IMR-90 (cell line): Measurements from ENCODE around the gene ZFPM1. TPM values are rescaled to one million over a fixed set of nuclear protein-coding genes. Genes with fewer than 3 reads are reported as not detected.

Experiments
- ATAC-seq: fragments of 200-7000 bp; cut with Tn5 transposase; 2 replicates; pipeline ENCODE4 v1.9.1; 2020; ENCODE audit warnings: low read depth, mild to moderate bottlenecking, moderate library complexity
- BruUV-seq: library from RNA; stranded (reverse); fragments of 400-500 nt; replicated peaks from 2 replicates; lab custom pipeline; 2021; lab: Mats Ljungman, UMichigan
- CTCF ChIA-PET: fragments of 300-600 bp; formaldehyde crosslinking; extraction: SDS; loops from one replicate; lab custom pipeline; 2021; ENCODE audit warnings: antibody characterized with exemption; lab: Yijun Ruan, JAX
- POLR2A ChIA-PET: fragments of 300-600 bp; sonication (Branson Sonifier 250); formaldehyde crosslinking; loops from one replicate; lab custom pipeline; 2022; ENCODE audit warnings: antibody characterized with exemption; ENCODE audit not compliant: unreplicated experiment; lab: Charles Lee
- DNase-seq: peaks from one replicate; pipeline ENCODE4 v3.0.0; 2013
- H2AFZ ChIP-seq: replicated peaks from 2 replicates; pipeline ENCODE3; 2013; ENCODE audit warnings: low read length, mild to moderate bottlenecking; ENCODE audit not compliant: poor library complexity
- H2AK5ac ChIP-seq: 2 replicates; pipeline ENCODE4 v1.6.1; 2013; ENCODE audit warnings: low read depth, low read length, inconsistent platforms
- H2AK9ac ChIP-seq: replicated peaks from 2 replicates; pipeline ENCODE3; 2013; ENCODE audit warnings: mild to moderate bottlenecking, low read depth, low read length, moderate library complexity; ENCODE audit not compliant: poor library complexity
- H2BK120ac ChIP-seq: 2 replicates; pipeline ENCODE4 v1.6.1; 2013; ENCODE audit warnings: low read depth, low read length, inconsistent platforms
- H2BK15ac ChIP-seq: 3 replicates; pipeline ENCODE4 v1.6.1; 2013; ENCODE audit warnings: low read depth, low read length, inconsistent platforms
- H2BK20ac ChIP-seq: 2 replicates; pipeline ENCODE4 v1.6.1; 2013; ENCODE audit warnings: low read depth, mild to moderate bottlenecking, inconsistent platforms, low read length, moderate library complexity
- H2BK5ac ChIP-seq: 2 replicates; pipeline ENCODE4 v1.6.1; 2013; ENCODE audit warnings: mild to moderate bottlenecking, low read depth, low read length, inconsistent platforms; ENCODE audit not compliant: poor library complexity, severe bottlenecking
- H3K14ac ChIP-seq: replicated peaks from 2 replicates; pipeline ENCODE4 v1.6.1; 2013; ENCODE audit warnings: low read depth, low read length, inconsistent platforms
- H3K18ac ChIP-seq: 2 replicates; pipeline ENCODE4 v1.6.1; 2013; ENCODE audit warnings: low read depth, low read length, control low read depth
- H3K23ac ChIP-seq: 2 replicates; pipeline ENCODE4 v1.6.1; 2013; ENCODE audit warnings: low read depth, low read length, inconsistent platforms
- H3K27ac ChIP-seq: 2 replicates; pipeline ENCODE4 v1.5.1; 2013; ENCODE audit warnings: mild to moderate bottlenecking, control low read depth, low read length; ENCODE audit not compliant: insufficient read depth
- H3K27me3 ChIP-seq: 2 replicates; pipeline ENCODE4 v1.6.1; 2013; ENCODE audit warnings: low read length; ENCODE audit not compliant: control insufficient read depth, insufficient read depth
- H3K36me3 ChIP-seq: 2 replicates; pipeline ENCODE4 v1.6.1; 2013; ENCODE audit warnings: low read length, mixed read lengths; ENCODE audit not compliant: control insufficient read depth, insufficient read depth
- H3K4ac ChIP-seq: 2 replicates; pipeline ENCODE4 v1.6.1; 2013; ENCODE audit warnings: low read depth, low read length, inconsistent platforms
- H3K4me1 ChIP-seq: 2 replicates; pipeline ENCODE4 v1.6.1; 2013; ENCODE audit warnings: low read length, mixed read lengths; ENCODE audit not compliant: control insufficient read depth, insufficient read depth
- H3K4me2 ChIP-seq: 2 replicates; pipeline ENCODE4 v1.6.1; 2013; ENCODE audit warnings: low read depth, mild to moderate bottlenecking, control low read depth, low read length, moderate library complexity
- H3K4me3 ChIP-seq: 2 replicates; pipeline ENCODE4 v1.5.1; 2013; ENCODE audit warnings: low read depth, mild to moderate bottlenecking, control low read depth, low read length, moderate library complexity; ENCODE audit not compliant: insufficient read depth
- H3K56ac ChIP-seq: 2 replicates; pipeline ENCODE4 v1.6.1; 2013; ENCODE audit warnings: low read length, inconsistent platforms; ENCODE audit not compliant: insufficient read depth; ENCODE audit errors: extremely low read depth
- H3K79me1 ChIP-seq, 2 experiments: 2 replicates each; pipeline ENCODE4 v1.6.1; 2013; ENCODE audit warnings: low read length in 2 of 2, inconsistent platforms in 1 of 2, low read depth in 1 of 2
- H3K9ac ChIP-seq: 2 replicates; pipeline ENCODE4 v1.6.1; 2013; ENCODE audit warnings: low read depth, low read length, control low read depth
- H3K9me1 ChIP-seq: 2 replicates; pipeline ENCODE4 v1.6.1; 2013; ENCODE audit warnings: low read length, inconsistent platforms; ENCODE audit not compliant: insufficient read depth
- H3K9me3 ChIP-seq: 2 replicates; pipeline ENCODE4 v1.6.1; 2013; ENCODE audit warnings: low read length; ENCODE audit not compliant: control insufficient read depth, insufficient read depth
- H4K20me1 ChIP-seq: 2 replicates; pipeline ENCODE4 v1.6.1; 2013; ENCODE audit warnings: low read length, inconsistent platforms; ENCODE audit not compliant: insufficient read depth
- H4K5ac ChIP-seq: 2 replicates; pipeline ENCODE4 v1.6.1; 2013; ENCODE audit warnings: mild to moderate bottlenecking, low read depth, low read length, control low read depth
- H4K8ac ChIP-seq, 2 experiments: 2 replicates each; pipeline ENCODE4 v1.6.1; 2013; ENCODE audit warnings: low read depth in 2 of 2, low read length in 2 of 2, control low read depth in 1 of 2, inconsistent platforms in 1 of 2
- H4K91ac ChIP-seq: 2 replicates; pipeline ENCODE4 v1.6.1; 2013; ENCODE audit warnings: low read depth, low read length, inconsistent platforms; ENCODE audit not compliant: insufficient read depth
- CEBPB ChIP-seq: IDR thresholded peaks from 2 replicates; pipeline ENCODE4 v1.6.1; 2012; ENCODE audit warnings: low read depth, low read length, improper control_type of control experiment
- FOS ChIP-seq: fragments of 150-350 bp; IDR thresholded peaks from 2 replicates; pipeline ENCODE4 v1.6.1; 2016; ENCODE audit warnings: low read depth, low read length
- MAFK ChIP-seq: IDR thresholded peaks from 2 replicates; pipeline ENCODE4 v1.6.1; 2012; ENCODE audit warnings: low read depth, low read length, improper control_type of control experiment
- MAZ ChIP-seq: IDR thresholded peaks from 2 replicates; pipeline ENCODE4 v1.6.1; 2012; ENCODE audit warnings: low read depth, mild to moderate bottlenecking, low read length, improper control_type of control experiment, moderate library complexity, borderline replicate concordance
- MXI1 ChIP-seq: IDR thresholded peaks from 2 replicates; pipeline ENCODE4 v1.6.1; 2012; ENCODE audit warnings: low read depth, mild to moderate bottlenecking, low read length, moderate library complexity, borderline replicate concordance
- NFE2L2 ChIP-seq: fragments of 150-350 bp; IDR thresholded peaks from 2 replicates; pipeline ENCODE4 v1.6.1; 2016; ENCODE audit warnings: low read depth, mild to moderate bottlenecking, low read length
- POLR2A ChIP-seq: IDR thresholded peaks from 2 replicates; pipeline ENCODE4 v1.6.1; 2012; ENCODE audit warnings: mild to moderate bottlenecking, low read depth, low read length
- RAD21 ChIP-seq: IDR thresholded peaks from 2 replicates; pipeline ENCODE4 v1.6.1; 2012; ENCODE audit warnings: low read length, improper control_type of control experiment
- RCOR1 ChIP-seq: IDR thresholded peaks from 2 replicates; pipeline ENCODE4 v1.6.1; 2012; ENCODE audit warnings: mild to moderate bottlenecking, low read length, improper control_type of control experiment; ENCODE audit not compliant: insufficient replicate concordance
- RFX5 ChIP-seq: IDR thresholded peaks from 2 replicates; pipeline ENCODE4 v1.8.0; 2012; ENCODE audit warnings: low read depth, mild to moderate bottlenecking, low read length, moderate library complexity
- SMC3 ChIP-seq: fragments of 150-350 bp; IDR thresholded peaks from 2 replicates; pipeline ENCODE4 v1.6.1; 2016; ENCODE audit warnings: low read depth, mild to moderate bottlenecking, antibody characterized with exemption, low read length, moderate library complexity
- WGBS, 2 experiments: methylation state at CpG; one replicate each; pipeline versions ENCODE4 v1.1.5 to v1.1.7; 2013; ENCODE audit warnings: missing lambda C conversion rate in 2 of 2; ENCODE audit not compliant: insufficient read length in 1 of 2; ENCODE audit errors: extremely low coverage in 2 of 2; 5-methylcytosine and 5-hydroxymethylcytosine counted together
- dilution Hi-C: fragments of 300-500 bp; cut with HindIII; formaldehyde crosslinking; loops from one replicate; pipeline ENCODE4 v1.14.3; 2018; ENCODE audit warnings: low sequenced_read_pairs; ENCODE audit not compliant: unreplicated experiment
- in situ Hi-C: fragments of 300-500 bp; cut with MboI; formaldehyde crosslinking; loops from 3 replicates; pipeline ENCODE4 v1.14.3; 2019; ENCODE audit warnings: low sequenced_read_pairs, inconsistent platforms, mixed read lengths
- intact Hi-C: fragments of 100-400 bp; cut with micrococcal nuclease; formaldehyde crosslinking; loops from 2 replicates; pipeline ENCODE4 v1.10.0; 2022
- polyA plus RNA-seq, 3 experiments: library from polyadenylated mRNA; depleted of rRNA; stranded (reverse); fragments of >200 nt; gene quantifications; 2 replicates each; pipeline ENCODE4 v1.2.3, GENCODE V29; 2012; ENCODE audit warnings: low replicate concordance in 1 of 3
- total RNA-seq: library from RNA; depleted of rRNA; stranded (reverse); fragments of >200 nt; gene quantifications from 2 replicates; pipeline ENCODE4 v1.2.3, GENCODE V29; 2012
- TF ChIP-seq, protein P1 (sequence below): fragments of 150-350 bp; IDR thresholded peaks from 2 replicates; pipeline ENCODE4 v1.6.1; 2017; ENCODE audit warnings: mild to moderate bottlenecking, antibody characterized with exemption, low read length, low read depth
- TF ChIP-seq, protein P2 (sequence below): conservative IDR thresholded peaks from 2 replicates; pipeline ENCODE4 v1.5.1; 2012; ENCODE audit warnings: mild to moderate bottlenecking, low read depth, low read length, improper control_type of control experiment

ZFPM1 gene
- total and polyA plus RNA-seq, 2 of the 4 experiments (the other 2 are of a cell fraction) = 0.36 to 1.1 TPM

DNA sequence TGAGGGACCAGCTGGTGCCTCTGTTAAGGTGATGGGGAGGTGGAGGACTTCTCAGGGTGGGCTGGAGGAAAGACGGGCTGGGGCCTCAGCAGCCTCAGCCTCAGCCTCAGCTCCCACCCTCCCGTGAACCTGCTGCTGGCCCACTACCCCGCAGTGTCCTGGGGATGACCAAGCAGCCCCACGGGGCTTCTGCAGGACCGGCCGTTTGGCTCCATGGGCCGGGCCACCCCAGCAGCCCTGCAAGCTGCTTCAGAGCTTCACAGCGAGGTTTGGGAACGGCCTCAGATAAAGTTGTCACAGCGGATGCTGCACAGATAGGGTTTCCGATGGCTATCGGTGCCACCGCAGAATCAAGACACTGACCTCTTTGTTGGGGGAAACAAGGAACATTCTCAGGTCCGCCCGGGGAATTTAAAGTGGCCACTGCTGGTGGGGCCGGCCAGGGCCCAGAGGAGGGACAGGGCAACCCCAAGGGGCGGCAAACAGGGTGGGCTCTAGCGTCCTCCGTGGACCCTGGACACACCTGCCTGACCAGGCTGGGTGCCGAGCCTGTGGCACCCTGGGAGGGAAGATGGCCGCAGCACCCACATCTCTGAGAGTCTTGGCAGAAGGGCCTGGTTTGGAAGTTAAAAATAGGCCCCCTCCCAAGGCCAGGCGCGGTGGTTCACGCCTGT lies 69.3 kb downstream of the ZFPM1 start:
- ChIA-PET POLR2A (no interaction called here), CTCF (no interaction called here)
- dilution Hi-C loops = no loop called here

More for the DNA sequence above, 69.3 kb downstream of the ZFPM1 start:
- Histone ChIP-seq H3K4me2 (no peak overlapping the region), H3K23ac (no peak overlapping the region), H3K4me3 (no peak overlapping the region), H2AK9ac (no peak overlapping the region), H3K36me3 (no peaks in the 10 kb centered on the region), H2AFZ (no peak overlapping the region), H4K5ac (no peak overlapping the region), H3K4me1 (peaks cover 1% of the 10 kb centered on the region; the same call in 1 of the 2 replicates), H3K9ac (no peak overlapping the region), H3K27ac (no peak overlapping the region), H3K4ac (no peak overlapping the region), H2BK120ac (no peak overlapping the region), H3K18ac (no peak overlapping the region), H2BK15ac (no peak overlapping the region), H4K91ac (no peak overlapping the region), H2AK5ac (no peak overlapping the region), H4K20me1 (peaks cover 3% of the 10 kb centered on the region; the same call in 1 of the 2 replicates), H4K8ac (no peak overlapping the region), H3K79me1 (no peaks in the 10 kb centered on the region), H2BK5ac (no peak overlapping the region), H3K9me1 (no peaks in the 10 kb centered on the region), H3K9me3 (no peaks in the 10 kb centered on the region; the same call in 1 of the 2 replicates), H3K27me3 (no peaks in the 10 kb centered on the region), H2BK20ac (no peak overlapping the region), H3K56ac (no peak overlapping the region), H3K14ac (no peak overlapping the region)
- ATAC-seq (no peak), DNase-seq (no peak)
- intact Hi-C loops (no loop called here), in situ Hi-C loops (no loop called here)
- TF ChIP-seq RCOR1 (no peak), FOS (no peak), POLR2A (no peak), MAZ (no peak), RAD21 (no peak), SMC3 (no peak), RFX5 (no peak), MAFK (no peak), MXI1 (no peak), CEBPB (no peak), NFE2L2 (no peak)
- TF ChIP-seq, protein P1, sequence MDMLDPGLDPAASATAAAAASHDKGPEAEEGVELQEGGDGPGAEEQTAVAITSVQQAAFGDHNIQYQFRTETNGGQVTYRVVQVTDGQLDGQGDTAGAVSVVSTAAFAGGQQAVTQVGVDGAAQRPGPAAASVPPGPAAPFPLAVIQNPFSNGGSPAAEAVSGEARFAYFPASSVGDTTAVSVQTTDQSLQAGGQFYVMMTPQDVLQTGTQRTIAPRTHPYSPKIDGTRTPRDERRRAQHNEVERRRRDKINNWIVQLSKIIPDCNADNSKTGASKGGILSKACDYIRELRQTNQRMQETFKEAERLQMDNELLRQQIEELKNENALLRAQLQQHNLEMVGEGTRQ = no peak
- TF ChIP-seq, protein P2, sequence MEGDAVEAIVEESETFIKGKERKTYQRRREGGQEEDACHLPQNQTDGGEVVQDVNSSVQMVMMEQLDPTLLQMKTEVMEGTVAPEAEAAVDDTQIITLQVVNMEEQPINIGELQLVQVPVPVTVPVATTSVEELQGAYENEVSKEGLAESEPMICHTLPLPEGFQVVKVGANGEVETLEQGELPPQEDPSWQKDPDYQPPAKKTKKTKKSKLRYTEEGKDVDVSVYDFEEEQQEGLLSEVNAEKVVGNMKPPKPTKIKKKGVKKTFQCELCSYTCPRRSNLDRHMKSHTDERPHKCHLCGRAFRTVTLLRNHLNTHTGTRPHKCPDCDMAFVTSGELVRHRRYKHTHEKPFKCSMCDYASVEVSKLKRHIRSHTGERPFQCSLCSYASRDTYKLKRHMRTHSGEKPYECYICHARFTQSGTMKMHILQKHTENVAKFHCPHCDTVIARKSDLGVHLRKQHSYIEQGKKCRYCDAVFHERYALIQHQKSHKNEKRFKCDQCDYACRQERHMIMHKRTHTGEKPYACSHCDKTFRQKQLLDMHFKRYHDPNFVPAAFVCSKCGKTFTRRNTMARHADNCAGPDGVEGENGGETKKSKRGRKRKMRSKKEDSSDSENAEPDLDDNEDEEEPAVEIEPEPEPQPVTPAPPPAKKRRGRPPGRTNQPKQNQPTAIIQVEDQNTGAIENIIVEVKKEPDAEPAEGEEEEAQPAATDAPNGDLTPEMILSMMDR = no peak
- WGBS, 2 experiments = 65% methylated on average over 16 of the region's 24 CpGs; no CpG with 5 or more reads in 1 of the 2 experiments
- no TSS peak for BruUV-seq
